Measurements from ENCODE around the gene FARP1.
"Not testable (repeated sequence)": the region's sequence is repeated elsewhere in the genome, so short reads cannot be mapped to it uniquely, and the experiment has no call there.

Gene FARP1

GRCh38 chr13:98265692-98266551 is 123.0 kb downstream of the FARP1 start:
- no peak for DNase-seq

DNA sequence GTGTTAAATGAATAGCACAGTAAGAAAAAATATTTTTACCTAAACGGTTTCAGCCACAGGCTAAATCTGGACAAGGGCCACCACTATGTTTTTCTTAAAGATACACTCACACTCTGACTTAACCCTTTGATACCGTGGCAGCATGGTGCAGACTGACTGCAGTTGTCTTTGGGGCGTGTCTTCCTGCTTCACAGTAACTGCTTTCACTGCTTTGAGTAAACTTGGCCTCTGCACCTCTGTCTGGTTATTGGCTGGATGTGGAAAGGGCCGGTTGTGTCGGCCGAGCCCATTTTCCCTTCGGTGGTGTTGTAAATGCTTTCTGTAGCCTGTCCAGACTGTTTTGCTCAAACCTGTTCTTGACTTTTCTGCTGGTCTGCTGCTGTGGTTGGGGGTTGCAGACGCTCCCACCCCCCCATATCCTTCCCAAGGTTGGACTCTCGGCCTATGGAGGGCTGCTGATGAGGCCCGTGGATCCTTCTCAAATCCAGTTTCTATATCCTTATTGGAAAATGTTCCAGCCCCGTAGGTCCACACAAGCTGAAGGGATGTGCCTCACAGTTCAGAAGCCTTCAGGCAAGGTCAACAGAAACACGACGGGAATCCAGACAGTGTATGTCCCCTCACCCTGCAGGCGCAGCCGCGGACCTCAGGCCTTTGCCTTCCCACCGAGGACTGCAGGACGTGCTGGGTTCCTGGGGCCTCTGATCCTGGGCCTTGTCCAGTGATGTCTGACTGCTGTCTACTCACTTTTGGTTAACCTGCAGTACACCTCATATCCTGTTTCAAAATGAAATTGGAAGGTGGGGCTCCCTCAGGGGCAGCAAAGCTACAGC is 124.4 kb downstream of the FARP1 start:
- DNase-seq, result no peak

GRCh38 chr13:98269386-98269785 is 126.5 kb downstream of the FARP1 start:
- no peak for DNase-seq

DNA sequence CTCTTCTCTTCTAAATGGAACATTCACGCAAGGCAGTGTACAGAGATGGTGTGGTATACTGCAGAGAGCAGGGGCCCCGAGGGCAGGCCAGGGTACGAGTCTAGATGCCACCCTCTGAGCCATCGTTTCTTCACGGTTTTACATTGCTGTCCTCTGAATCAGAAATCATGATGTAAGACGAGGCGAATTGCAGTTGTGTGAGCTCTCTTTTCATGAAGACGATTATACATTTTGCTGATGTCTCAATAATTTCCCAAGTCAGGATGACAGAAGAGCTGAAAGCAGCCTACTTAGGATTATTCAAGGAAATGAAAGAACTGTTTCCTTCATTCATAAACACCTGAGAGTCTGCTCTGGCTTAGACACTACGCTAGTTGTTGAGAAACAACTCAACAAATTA is 127.9 kb downstream of the FARP1 start:
- DNase-seq, result no peak

GRCh38 chr13:98271646-98272045 is 128.8 kb downstream of the FARP1 start:
- DNase-seq, result not testable (repeated sequence)

- DNase-seq, result no peak
Observed at GRCh38 chr13:98272549-98272948, 129.7 kb downstream of the FARP1 start.

- no peak for DNase-seq
Observed at GRCh38 chr13:98273067-98273823, 130.4 kb downstream of the FARP1 start.

DNA sequence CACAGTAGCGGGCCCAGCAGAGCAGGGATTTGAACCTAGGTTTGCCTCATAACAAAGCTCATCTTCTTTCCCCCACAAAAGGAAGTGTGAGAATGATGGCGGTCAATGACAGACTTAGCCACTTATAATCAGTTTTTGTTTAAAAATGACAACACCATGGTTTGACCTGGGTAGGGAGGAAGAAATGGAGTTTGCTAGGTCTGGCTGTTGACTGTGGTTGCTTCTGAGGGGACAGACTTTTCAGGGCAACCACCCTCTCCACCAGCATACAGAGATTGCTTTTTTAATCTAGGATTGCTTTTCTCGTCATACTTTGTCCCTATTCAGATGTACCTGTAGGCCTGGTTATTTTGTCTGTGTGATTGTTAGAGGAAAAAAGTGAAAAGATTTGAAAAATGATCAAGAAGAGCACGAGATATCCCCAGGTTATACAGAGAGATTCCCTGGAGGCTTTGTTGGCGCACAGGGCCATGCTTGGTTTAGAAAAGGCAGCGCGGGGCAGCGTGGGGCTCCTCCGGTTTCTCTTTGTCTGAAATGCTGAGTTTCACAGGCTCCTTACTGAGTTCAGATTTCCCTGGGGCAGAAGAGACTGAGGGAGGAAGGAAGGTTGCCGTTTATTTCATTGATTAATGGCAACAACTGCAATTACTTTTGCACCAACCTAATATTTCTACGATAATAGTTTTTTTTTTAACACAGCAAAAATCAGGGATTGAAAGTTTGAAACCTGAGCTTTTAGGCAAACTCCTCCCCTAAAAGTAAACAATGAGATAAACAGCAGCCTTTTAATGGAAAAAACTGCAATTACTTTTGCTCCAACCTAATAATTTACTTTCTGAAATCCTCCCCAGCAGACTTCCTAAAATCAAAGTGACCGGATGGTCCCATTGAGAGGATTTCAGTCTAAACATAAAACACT is 131.2 kb downstream of the FARP1 start:
- no peak for DNase-seq

GRCh38 chr13:98274921-98275487 is 132.1 kb downstream of the FARP1 start:
- DNase-seq, result no peak

DNA sequence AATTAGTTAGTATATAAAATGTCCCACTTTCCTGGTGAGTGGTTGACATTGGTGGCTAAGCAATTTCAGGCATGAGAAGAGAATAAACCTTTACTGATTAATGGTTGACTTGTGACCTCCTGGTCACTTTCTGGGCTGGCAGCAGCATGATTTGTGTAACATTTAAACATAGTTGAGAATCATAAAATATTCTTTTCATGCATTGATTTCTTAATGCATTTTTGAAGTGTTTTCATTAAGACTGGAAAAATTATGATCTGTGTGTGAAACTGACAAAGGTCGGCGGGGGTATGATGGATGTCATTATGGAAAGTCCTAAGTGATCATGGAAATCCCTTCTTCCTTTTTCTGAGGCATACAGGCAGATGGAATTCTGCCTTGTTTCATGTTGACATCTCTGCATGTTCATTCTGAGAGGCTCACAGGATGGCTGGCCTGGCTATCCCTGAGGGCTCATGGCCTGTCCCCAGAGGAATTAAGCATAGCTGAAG is 132.8 kb downstream of the FARP1 start:
- no peak for DNase-seq

DNA sequence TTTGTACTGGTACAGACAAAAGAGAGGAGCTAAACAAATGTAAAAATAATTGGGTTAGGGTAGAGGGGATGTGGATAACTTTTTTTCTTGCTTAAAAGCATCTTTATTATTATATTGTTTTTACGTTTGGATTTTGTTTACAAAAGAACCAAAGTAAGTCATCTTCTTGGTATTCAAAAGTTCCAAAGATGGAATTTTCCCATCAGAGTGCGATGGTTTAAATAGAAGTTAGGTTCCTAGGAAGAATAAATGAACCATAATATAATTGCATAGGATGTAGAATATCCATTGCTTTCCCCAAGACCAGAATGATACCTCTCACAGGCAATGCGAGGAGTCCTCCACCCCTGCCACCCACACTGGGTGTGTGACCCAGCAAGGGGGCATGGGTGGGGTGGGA is 133.6 kb downstream of the FARP1 start:
- no peak for DNase-seq

DNA sequence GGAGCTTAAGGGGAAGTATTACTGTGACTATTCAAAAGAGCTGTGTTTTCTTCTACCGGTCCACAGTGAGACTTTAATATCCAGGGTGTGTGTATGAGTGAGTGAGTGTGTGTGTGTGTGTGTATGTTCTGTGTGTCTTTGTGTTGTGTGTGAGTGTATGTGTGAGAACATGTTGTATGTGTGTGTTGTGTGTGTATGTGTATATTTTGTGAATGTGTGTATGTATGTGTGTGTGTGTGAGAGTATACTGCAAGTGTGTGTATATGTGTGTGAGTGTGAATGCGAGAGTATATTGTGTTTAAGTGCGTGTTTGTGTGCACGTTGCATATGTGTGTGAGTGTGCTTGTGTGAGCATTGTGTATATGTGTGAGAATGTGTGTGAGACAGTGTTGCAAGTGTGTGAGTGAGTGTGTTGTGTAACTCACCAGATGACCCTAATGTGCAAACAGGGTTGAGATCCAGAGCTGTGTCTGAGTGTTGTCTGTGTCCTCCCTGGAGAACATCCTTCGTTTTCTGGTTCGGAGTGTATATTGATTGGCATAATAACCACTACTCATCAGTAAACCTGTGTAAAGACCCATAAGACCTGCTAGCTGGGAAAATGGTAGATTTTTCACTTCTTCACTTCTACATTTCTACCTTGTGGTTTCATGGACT is 135.3 kb downstream of the FARP1 start:
- no peak for DNase-seq

- DNase-seq, result peak in 1 of 2 donors; percentile 35
Observed at GRCh38 chr13:98279473-98280175, 136.7 kb downstream of the FARP1 start.

DNA sequence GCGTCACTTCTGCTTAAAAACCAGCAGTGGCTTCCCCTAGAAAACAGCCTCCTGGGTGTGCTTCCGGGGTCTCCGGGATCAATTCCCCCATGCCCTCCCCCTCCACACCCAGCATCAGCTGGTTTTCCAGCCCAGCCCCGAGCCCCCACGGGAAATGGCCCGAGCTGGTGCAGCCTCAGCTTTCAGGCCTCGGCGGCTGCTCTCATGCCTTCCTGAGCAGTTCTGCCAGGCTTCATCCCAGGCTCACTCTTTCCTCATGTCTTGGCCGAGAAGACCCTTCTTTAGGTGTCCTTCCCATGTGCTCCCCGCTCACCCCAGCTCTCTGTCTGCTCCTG is 137.2 kb downstream of the FARP1 start:
- DNase-seq, result no peak

GRCh38 chr13:98284679-98285078 is 141.8 kb downstream of the FARP1 start:
- DNase-seq, result no peak

GRCh38 chr13:98285317-98285716 is 142.4 kb downstream of the FARP1 start:
- no peak for DNase-seq

GRCh38 chr13:98285852-98286594 is 143.1 kb downstream of the FARP1 start:
- no peak for DNase-seq

- DNase-seq, result no peak
Observed at GRCh38 chr13:98286799-98287198, 143.9 kb downstream of the FARP1 start.

GRCh38 chr13:98288211-98288610 is 145.3 kb downstream of the FARP1 start:
- no peak for DNase-seq

Measured in CD4-positive, alpha-beta T cell treated with Interleukin-4 for 1 hour (primary cell).